ENCODE data around the gene RSAD2.

GRCh38 chr2:6855860-6856547 lies 21.6 kb upstream of the RSAD2 start:
- TF ChIP-seq CTCF (IDR thresholded peaks at IDR 0.05) (no peak), POLR2A (IDR thresholded peaks at IDR 0.05) (no peak), EP300 (IDR thresholded peaks at IDR 0.05) (no peak)
